HEK293 (cell line): ENCODE data around the gene ACHE.

Source experiments
- EGR2 ChIP-seq: fragments of 450-650 bp; formaldehyde crosslinking; IDR thresholded peaks from 2 replicates; pipeline ENCODE4 v1.5.1; 2016; ENCODE audit warnings: low read depth, missing biosample characterization, missing genetic modification characterization
- KLF16 ChIP-seq: fragments of 450-650 bp; formaldehyde crosslinking; IDR thresholded peaks from 2 replicates; pipeline ENCODE4 v1.5.1; 2017; ENCODE audit warnings: missing biosample characterization, missing genetic modification characterization
- KLF7 ChIP-seq: fragments of 450-650 bp; formaldehyde crosslinking; IDR thresholded peaks from 2 replicates; pipeline ENCODE4 v1.5.1; 2016; ENCODE audit warnings: missing biosample characterization, missing genetic modification characterization, borderline replicate concordance
- ZBTB20 ChIP-seq: fragments of 450-650 bp; formaldehyde crosslinking; IDR thresholded peaks from 2 replicates; pipeline ENCODE4 v1.5.1; 2016; ENCODE audit warnings: missing biosample characterization, missing genetic modification characterization
- ZNF138 ChIP-seq: fragments of 450-650 bp; formaldehyde crosslinking; IDR thresholded peaks from 2 replicates; pipeline ENCODE4 v1.5.1; 2016; ENCODE audit warnings: missing biosample characterization, missing genetic modification characterization, borderline replicate concordance
- ZNF146 ChIP-seq: fragments of 450-650 bp; formaldehyde crosslinking; IDR thresholded peaks from 2 replicates; pipeline ENCODE4 v1.5.1; 2016; ENCODE audit warnings: missing biosample characterization, missing genetic modification characterization
- ZNF214 ChIP-seq: fragments of 450-650 bp; formaldehyde crosslinking; IDR thresholded peaks from 2 replicates; pipeline ENCODE4 v1.5.1; 2017; ENCODE audit warnings: missing biosample characterization, mild to moderate bottlenecking, missing genetic modification characterization, borderline replicate concordance
- ZNF302 ChIP-seq: fragments of 450-650 bp; formaldehyde crosslinking; IDR thresholded peaks from 2 replicates; pipeline ENCODE4 v1.5.1; 2016; ENCODE audit warnings: missing biosample characterization, missing genetic modification characterization, low read depth
- ZNF354C ChIP-seq: fragments of 450-650 bp; formaldehyde crosslinking; IDR thresholded peaks from 2 replicates; pipeline ENCODE4 v1.5.1; 2016; ENCODE audit warnings: missing biosample characterization, missing genetic modification characterization, low read depth, borderline replicate concordance
- ZNF366 ChIP-seq: fragments of 450-650 bp; formaldehyde crosslinking; conservative IDR thresholded peaks from 2 replicates; pipeline ENCODE4 v1.5.1; 2016; ENCODE audit warnings: missing biosample characterization, missing genetic modification characterization
- ZNF416 ChIP-seq: fragments of 450-650 bp; formaldehyde crosslinking; IDR thresholded peaks from 2 replicates; pipeline ENCODE4 v1.5.1; 2016; ENCODE audit warnings: missing biosample characterization, missing genetic modification characterization
- ZNF423 ChIP-seq: fragments of 450-650 bp; formaldehyde crosslinking; IDR thresholded peaks from 2 replicates; pipeline ENCODE4 v1.5.1; 2016; ENCODE audit warnings: missing biosample characterization, missing genetic modification characterization
- ZNF433 ChIP-seq: fragments of 450-650 bp; formaldehyde crosslinking; IDR thresholded peaks from 2 replicates; pipeline ENCODE4 v1.5.1; 2016; ENCODE audit warnings: missing biosample characterization, missing genetic modification characterization, low read depth
- ZNF473 ChIP-seq: fragments of 450-650 bp; formaldehyde crosslinking; IDR thresholded peaks from 2 replicates; pipeline ENCODE4 v1.5.1; 2017; ENCODE audit warnings: missing biosample characterization, missing genetic modification characterization
- ZNF518A ChIP-seq: fragments of 450-650 bp; formaldehyde crosslinking; conservative IDR thresholded peaks from 2 replicates; pipeline ENCODE4 v1.5.1; 2016; ENCODE audit warnings: low read depth, missing biosample characterization, missing genetic modification characterization
- ZNF549 ChIP-seq: fragments of 450-650 bp; IDR thresholded peaks from 2 replicates; pipeline ENCODE4 v1.5.1; 2018; ENCODE audit warnings: missing biosample characterization, missing genetic modification characterization, mild to moderate bottlenecking, inconsistent platforms, moderate library complexity
- ZNF558 ChIP-seq: fragments of 450-650 bp; formaldehyde crosslinking; IDR thresholded peaks from 2 replicates; pipeline ENCODE4 v1.5.1; 2016; ENCODE audit warnings: missing biosample characterization, missing genetic modification characterization
- ZNF629 ChIP-seq: fragments of 450-650 bp; formaldehyde crosslinking; IDR thresholded peaks from 2 replicates; pipeline ENCODE4 v1.5.1; 2017; ENCODE audit warnings: missing biosample characterization, missing genetic modification characterization
- ZNF670 ChIP-seq: fragments of 450-650 bp; formaldehyde crosslinking; IDR thresholded peaks from 2 replicates; pipeline ENCODE4 v1.5.1; 2016; ENCODE audit warnings: missing biosample characterization, missing genetic modification characterization, low read depth
- ZNF677 ChIP-seq: fragments of 450-650 bp; IDR thresholded peaks from 2 replicates; pipeline ENCODE4 v1.5.0; 2018; ENCODE audit warnings: missing biosample characterization, mild to moderate bottlenecking, missing genetic modification characterization, moderate library complexity
- ZNF707 ChIP-seq: fragments of 450-650 bp; formaldehyde crosslinking; IDR thresholded peaks from 2 replicates; pipeline ENCODE4 v1.5.1; 2016; ENCODE audit warnings: missing biosample characterization, missing genetic modification characterization
- ZSCAN4 ChIP-seq: fragments of 450-650 bp; formaldehyde crosslinking; IDR thresholded peaks from 2 replicates; pipeline ENCODE4 v1.5.1; 2017; ENCODE audit warnings: missing biosample characterization, missing genetic modification characterization
- TF ChIP-seq, protein P1 (sequence below): sonication (generic); formaldehyde crosslinking; IDR thresholded peaks from 2 replicates; pipeline ENCODE4 v1.8.1; 2022; ENCODE audit warnings: mild to moderate bottlenecking, moderate library complexity, missing genetic modification reagents
- TF ChIP-seq, protein P2 (sequence below): fragments of 450-650 bp; formaldehyde crosslinking; IDR thresholded peaks from 2 replicates; pipeline ENCODE4 v1.5.1; 2016; ENCODE audit warnings: missing biosample characterization, missing genetic modification characterization
- TF ChIP-seq, protein P3 (sequence below): IDR thresholded peaks from 2 replicates; pipeline ENCODE4 v1.6.1; 2011; ENCODE audit warnings: mild to moderate bottlenecking, low read depth, low read length, borderline replicate concordance
- TF ChIP-seq, protein P4 (sequence below): fragments of 450-650 bp; IDR thresholded peaks from 2 replicates; pipeline ENCODE4 v1.5.1; 2018; ENCODE audit warnings: missing biosample characterization, missing genetic modification characterization

ACHE gene

GRCh38 chr7:100852048-100852872, 43.4 kb downstream of the ACHE start, which contains the start of gene SLC12A9 (continued):
- TF ChIP-seq ZNF549 (tag by site-specific recombination), result no peak
- no peak for TF ChIP-seq ZNF138 (tag by site-specific recombination)
- peak; percentile 98 for TF ChIP-seq KLF16 (tag by site-specific recombination)
- no peak for TF ChIP-seq ZNF707 (tag by site-specific recombination)
- no peak for TF ChIP-seq ZNF354C (tag by site-specific recombination)
- no peak for TF ChIP-seq ZNF302 (tag by site-specific recombination)
- no peak; the same call in 1 of the 2 replicates for TF ChIP-seq ZNF146
- TF ChIP-seq ZBTB20 (tag by site-specific recombination), result peak; percentile 47; the same call in 1 of the 2 replicates
- no peak for TF ChIP-seq ZNF366 (tag by site-specific recombination)
- no peak for TF ChIP-seq ZNF423 (tag by site-specific recombination)
- TF ChIP-seq ZNF629 (tag by site-specific recombination), result no peak
- TF ChIP-seq, protein P1, sequence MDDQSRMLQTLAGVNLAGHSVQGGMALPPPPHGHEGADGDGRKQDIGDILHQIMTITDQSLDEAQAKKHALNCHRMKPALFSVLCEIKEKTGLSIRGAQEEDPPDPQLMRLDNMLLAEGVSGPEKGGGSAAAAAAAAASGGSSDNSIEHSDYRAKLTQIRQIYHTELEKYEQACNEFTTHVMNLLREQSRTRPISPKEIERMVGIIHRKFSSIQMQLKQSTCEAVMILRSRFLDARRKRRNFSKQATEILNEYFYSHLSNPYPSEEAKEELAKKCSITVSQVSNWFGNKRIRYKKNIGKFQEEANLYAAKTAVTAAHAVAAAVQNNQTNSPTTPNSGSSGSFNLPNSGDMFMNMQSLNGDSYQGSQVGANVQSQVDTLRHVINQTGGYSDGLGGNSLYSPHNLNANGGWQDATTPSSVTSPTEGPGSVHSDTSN, result no peak
- peak; percentile 32 for TF ChIP-seq EGR2 (tag by site-specific recombination)
- no peak for TF ChIP-seq ZNF433 (tag by site-specific recombination)
- TF ChIP-seq ZSCAN4 (tag by site-specific recombination), result no peak
- no peak for TF ChIP-seq ZNF670 (tag by site-specific recombination)
- TF ChIP-seq ZNF677 (tag by site-specific recombination), result no peak
- TF ChIP-seq, protein P2, sequence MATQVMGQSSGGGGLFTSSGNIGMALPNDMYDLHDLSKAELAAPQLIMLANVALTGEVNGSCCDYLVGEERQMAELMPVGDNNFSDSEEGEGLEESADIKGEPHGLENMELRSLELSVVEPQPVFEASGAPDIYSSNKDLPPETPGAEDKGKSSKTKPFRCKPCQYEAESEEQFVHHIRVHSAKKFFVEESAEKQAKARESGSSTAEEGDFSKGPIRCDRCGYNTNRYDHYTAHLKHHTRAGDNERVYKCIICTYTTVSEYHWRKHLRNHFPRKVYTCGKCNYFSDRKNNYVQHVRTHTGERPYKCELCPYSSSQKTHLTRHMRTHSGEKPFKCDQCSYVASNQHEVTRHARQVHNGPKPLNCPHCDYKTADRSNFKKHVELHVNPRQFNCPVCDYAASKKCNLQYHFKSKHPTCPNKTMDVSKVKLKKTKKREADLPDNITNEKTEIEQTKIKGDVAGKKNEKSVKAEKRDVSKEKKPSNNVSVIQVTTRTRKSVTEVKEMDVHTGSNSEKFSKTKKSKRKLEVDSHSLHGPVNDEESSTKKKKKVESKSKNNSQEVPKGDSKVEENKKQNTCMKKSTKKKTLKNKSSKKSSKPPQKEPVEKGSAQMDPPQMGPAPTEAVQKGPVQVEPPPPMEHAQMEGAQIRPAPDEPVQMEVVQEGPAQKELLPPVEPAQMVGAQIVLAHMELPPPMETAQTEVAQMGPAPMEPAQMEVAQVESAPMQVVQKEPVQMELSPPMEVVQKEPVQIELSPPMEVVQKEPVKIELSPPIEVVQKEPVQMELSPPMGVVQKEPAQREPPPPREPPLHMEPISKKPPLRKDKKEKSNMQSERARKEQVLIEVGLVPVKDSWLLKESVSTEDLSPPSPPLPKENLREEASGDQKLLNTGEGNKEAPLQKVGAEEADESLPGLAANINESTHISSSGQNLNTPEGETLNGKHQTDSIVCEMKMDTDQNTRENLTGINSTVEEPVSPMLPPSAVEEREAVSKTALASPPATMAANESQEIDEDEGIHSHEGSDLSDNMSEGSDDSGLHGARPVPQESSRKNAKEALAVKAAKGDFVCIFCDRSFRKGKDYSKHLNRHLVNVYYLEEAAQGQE, result peak; percentile 46; the same call in 1 of the 2 replicates
- TF ChIP-seq ZNF473 (tag by site-specific recombination), result no peak
- TF ChIP-seq ZNF214 (tag by site-specific recombination), result no peak
- no peak for TF ChIP-seq ZNF518A (tag by site-specific recombination)
- TF ChIP-seq ZNF416 (tag by site-specific recombination), result no peak
- TF ChIP-seq KLF7 (tag by site-specific recombination), result peak; percentile 79
- TF ChIP-seq, protein P3, sequence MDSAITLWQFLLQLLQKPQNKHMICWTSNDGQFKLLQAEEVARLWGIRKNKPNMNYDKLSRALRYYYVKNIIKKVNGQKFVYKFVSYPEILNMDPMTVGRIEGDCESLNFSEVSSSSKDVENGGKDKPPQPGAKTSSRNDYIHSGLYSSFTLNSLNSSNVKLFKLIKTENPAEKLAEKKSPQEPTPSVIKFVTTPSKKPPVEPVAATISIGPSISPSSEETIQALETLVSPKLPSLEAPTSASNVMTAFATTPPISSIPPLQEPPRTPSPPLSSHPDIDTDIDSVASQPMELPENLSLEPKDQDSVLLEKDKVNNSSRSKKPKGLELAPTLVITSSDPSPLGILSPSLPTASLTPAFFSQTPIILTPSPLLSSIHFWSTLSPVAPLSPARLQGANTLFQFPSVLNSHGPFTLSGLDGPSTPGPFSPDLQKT, result no peak
- TF ChIP-seq, protein P4, sequence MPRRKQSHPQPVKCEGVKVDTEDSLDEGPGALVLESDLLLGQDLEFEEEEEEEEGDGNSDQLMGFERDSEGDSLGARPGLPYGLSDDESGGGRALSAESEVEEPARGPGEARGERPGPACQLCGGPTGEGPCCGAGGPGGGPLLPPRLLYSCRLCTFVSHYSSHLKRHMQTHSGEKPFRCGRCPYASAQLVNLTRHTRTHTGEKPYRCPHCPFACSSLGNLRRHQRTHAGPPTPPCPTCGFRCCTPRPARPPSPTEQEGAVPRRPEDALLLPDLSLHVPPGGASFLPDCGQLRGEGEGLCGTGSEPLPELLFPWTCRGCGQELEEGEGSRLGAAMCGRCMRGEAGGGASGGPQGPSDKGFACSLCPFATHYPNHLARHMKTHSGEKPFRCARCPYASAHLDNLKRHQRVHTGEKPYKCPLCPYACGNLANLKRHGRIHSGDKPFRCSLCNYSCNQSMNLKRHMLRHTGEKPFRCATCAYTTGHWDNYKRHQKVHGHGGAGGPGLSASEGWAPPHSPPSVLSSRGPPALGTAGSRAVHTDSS, result no peak
- no peak for TF ChIP-seq ZNF558 (tag by site-specific recombination)
